ENCODE measurements around the gene NFKBIE. TPM values are rescaled to one million over a fixed set of nuclear protein-coding genes. Genes with fewer than 3 reads are reported as not detected.

Gene NFKBIE
- polyA plus RNA-seq, 1 donor from 2014 or later, result 16.8 TPM

GRCh38 chr6:44277763-44278162 is 12.4 kb upstream of the NFKBIE start:
- no peaks in the 10 kb centered on the region for H3K9me3 ChIP-seq (ENCODE audit: low read length)
- no peaks in the 10 kb centered on the region for H3K9me2 ChIP-seq (ENCODE audit: insufficient read depth, low read length)
- H3K27me3 ChIP-seq (ENCODE audit: insufficient read depth, low read depth, low read length), result no peaks in the 10 kb centered on the region
- H3K27ac ChIP-seq (ENCODE audit: low read length), result no peak overlapping the region
- no peak for TF ChIP-seq MXI1 (conservative IDR thresholded peaks at IDR 0.05; ENCODE audit: poor library complexity, severe bottlenecking)
- no peak for TF ChIP-seq POLR2AphosphoS5 (IDR thresholded peaks at IDR 0.05)
- TF ChIP-seq SMC3 (conservative IDR thresholded peaks at IDR 0.05; ENCODE audit: poor library complexity), result no peak
- no peak for TF ChIP-seq EP300 (conservative IDR thresholded peaks at IDR 0.05; ENCODE audit: poor library complexity, severe bottlenecking)
- TF ChIP-seq TAF1 (IDR thresholded peaks at IDR 0.05; ENCODE audit: low read depth), result no peak
- TF ChIP-seq RAD21 (conservative IDR thresholded peaks at IDR 0.05), result no peak
- TF ChIP-seq CTCF (IDR thresholded peaks at IDR 0.05; ENCODE audit: poor library complexity, severe bottlenecking), result no peak
- TF ChIP-seq REST (IDR thresholded peaks at IDR 0.05; ENCODE audit: borderline replicate concordance), result no peak
- no peak for TF ChIP-seq EZH2 (IDR thresholded peaks at IDR 0.05; ENCODE audit: borderline replicate concordance, insufficient read depth, low read length, poor library complexity, severe bottlenecking)
- no peak overlapping the region for H2AFZ ChIP-seq (ENCODE audit: low read depth, low read length)
- H3K4me2 ChIP-seq (ENCODE audit: low read length), result no peak overlapping the region
- no peaks in the 10 kb centered on the region for H3F3A ChIP-seq (ENCODE audit: insufficient read depth, low read length, poor library complexity, severe bottlenecking)
- no peaks in the 10 kb centered on the region for H4K20me1 ChIP-seq (ENCODE audit: insufficient read depth)
- peaks cover 6% of the 10 kb centered on the region for H3K36me3 ChIP-seq (ENCODE audit: insufficient read depth, low read length)
- H3K79me2 ChIP-seq (replicated peaks; ENCODE audit: insufficient read depth, low read length), result peaks cover 2% of the 10 kb centered on the region
- no peak overlapping the region for H3K4me3 ChIP-seq (ENCODE audit: low read length)
- H3K9ac ChIP-seq (ENCODE audit: low read length), result no peak overlapping the region

- TF ChIP-seq REST (IDR thresholded peaks at IDR 0.05; ENCODE audit: borderline replicate concordance) (no peak), SMC3 (conservative IDR thresholded peaks at IDR 0.05; ENCODE audit: poor library complexity) (no peak), EZH2 (IDR thresholded peaks at IDR 0.05; ENCODE audit: borderline replicate concordance, insufficient read depth, low read length, poor library complexity, severe bottlenecking) (no peak), MXI1 (conservative IDR thresholded peaks at IDR 0.05; ENCODE audit: poor library complexity, severe bottlenecking) (no peak), EP300 (conservative IDR thresholded peaks at IDR 0.05; ENCODE audit: poor library complexity, severe bottlenecking) (no peak), POLR2AphosphoS5 (IDR thresholded peaks at IDR 0.05) (no peak), RAD21 (conservative IDR thresholded peaks at IDR 0.05) (no peak), CTCF (IDR thresholded peaks at IDR 0.05; ENCODE audit: poor library complexity, severe bottlenecking) (no peak), TAF1 (IDR thresholded peaks at IDR 0.05; ENCODE audit: low read depth) (no peak)
- no peaks in the 10 kb centered on the region for H3F3A ChIP-seq (ENCODE audit: insufficient read depth, low read length, poor library complexity, severe bottlenecking)
- peaks cover 10% of the 10 kb centered on the region for H3K79me2 ChIP-seq (replicated peaks; ENCODE audit: insufficient read depth, low read length)
- H3K4me2 ChIP-seq (ENCODE audit: low read length), result no peak overlapping the region
- H3K27ac ChIP-seq (ENCODE audit: low read length), result no peak overlapping the region
- H3K36me3 ChIP-seq (ENCODE audit: insufficient read depth, low read length), result peaks cover 6% of the 10 kb centered on the region
- no peaks in the 10 kb centered on the region for H4K20me1 ChIP-seq (ENCODE audit: insufficient read depth)
- H2AFZ ChIP-seq (ENCODE audit: low read depth, low read length), result no peak overlapping the region
- H3K9me3 ChIP-seq (ENCODE audit: low read length), result no peaks in the 10 kb centered on the region
- H3K4me3 ChIP-seq (ENCODE audit: low read length), result no peak overlapping the region
- H3K9me2 ChIP-seq (ENCODE audit: insufficient read depth, low read length), result no peaks in the 10 kb centered on the region
- H3K9ac ChIP-seq (ENCODE audit: low read length), result no peak overlapping the region
- H3K27me3 ChIP-seq (ENCODE audit: insufficient read depth, low read depth, low read length), result no peaks in the 10 kb centered on the region
Observed at GRCh38 chr6:44276667-44277640, 11.6 kb upstream of the NFKBIE start.
